ENCODE data around the gene SCARF2. TPM values are rescaled to one million over a fixed set of nuclear protein-coding genes. Genes with fewer than 3 reads are reported as not detected.
"Not testable (repeated sequence)": the region's sequence is repeated elsewhere in the genome, so short reads cannot be mapped to it uniquely, and the experiment has no call there.

Gene SCARF2
- polyA plus RNA-seq, 1 donor from 2014 or later: 5.0 TPM

DNA sequence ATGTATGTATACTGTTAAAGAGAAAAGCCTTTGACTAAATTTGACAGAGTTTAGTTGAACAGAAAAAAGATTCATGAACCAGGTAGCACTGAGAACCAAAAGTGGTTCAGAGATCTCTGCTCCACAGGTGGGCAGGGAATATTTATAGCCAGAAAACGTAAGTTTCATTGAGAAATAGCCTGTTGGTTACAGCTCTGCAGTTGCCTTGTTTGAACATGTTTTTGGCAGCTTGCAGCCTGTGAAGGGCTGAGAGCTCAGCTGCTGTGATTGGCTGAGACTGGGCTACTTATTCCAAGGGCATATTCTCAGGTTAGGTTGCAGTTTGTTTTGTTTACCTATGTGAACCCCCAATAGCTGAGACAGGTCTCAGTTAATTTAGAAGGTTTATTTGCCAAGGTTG is 57.1 kb downstream of the SCARF2 start:
- Histone ChIP-seq H3F3A (ENCODE audit: insufficient read depth, low read length, poor library complexity, severe bottlenecking) (no peaks in the 10 kb centered on the region), H3K4me2 (ENCODE audit: low read length) (no peak overlapping the region), H3K36me3 (ENCODE audit: insufficient read depth, low read length) (no peaks in the 10 kb centered on the region), H3K4me3 (ENCODE audit: low read length) (no peak overlapping the region), H3K27me3 (ENCODE audit: insufficient read depth, low read depth, low read length) (no peaks in the 10 kb centered on the region), H3K9ac (ENCODE audit: low read length) (no peak overlapping the region), H3K9me3 (ENCODE audit: low read length) (no peaks in the 10 kb centered on the region), H4K20me1 (ENCODE audit: insufficient read depth) (no peaks in the 10 kb centered on the region), H3K27ac (ENCODE audit: low read length) (no peak overlapping the region), H3K79me2 (replicated peaks; ENCODE audit: insufficient read depth, low read length) (no peaks in the 10 kb centered on the region), H3K9me2 (ENCODE audit: insufficient read depth, low read length) (no peaks in the 10 kb centered on the region), H2AFZ (ENCODE audit: low read depth, low read length) (no peak overlapping the region)
- TF ChIP-seq EP300 (conservative IDR thresholded peaks at IDR 0.05; ENCODE audit: poor library complexity, severe bottlenecking) (no peak), TAF1 (IDR thresholded peaks at IDR 0.05; ENCODE audit: low read depth) (no peak), MXI1 (conservative IDR thresholded peaks at IDR 0.05; ENCODE audit: poor library complexity, severe bottlenecking) (no peak), POLR2AphosphoS5 (IDR thresholded peaks at IDR 0.05) (no peak), EZH2 (IDR thresholded peaks at IDR 0.05; ENCODE audit: borderline replicate concordance, insufficient read depth, low read length, poor library complexity, severe bottlenecking) (no peak), RAD21 (conservative IDR thresholded peaks at IDR 0.05) (no peak)
- TF ChIP-seq, protein P1, sequence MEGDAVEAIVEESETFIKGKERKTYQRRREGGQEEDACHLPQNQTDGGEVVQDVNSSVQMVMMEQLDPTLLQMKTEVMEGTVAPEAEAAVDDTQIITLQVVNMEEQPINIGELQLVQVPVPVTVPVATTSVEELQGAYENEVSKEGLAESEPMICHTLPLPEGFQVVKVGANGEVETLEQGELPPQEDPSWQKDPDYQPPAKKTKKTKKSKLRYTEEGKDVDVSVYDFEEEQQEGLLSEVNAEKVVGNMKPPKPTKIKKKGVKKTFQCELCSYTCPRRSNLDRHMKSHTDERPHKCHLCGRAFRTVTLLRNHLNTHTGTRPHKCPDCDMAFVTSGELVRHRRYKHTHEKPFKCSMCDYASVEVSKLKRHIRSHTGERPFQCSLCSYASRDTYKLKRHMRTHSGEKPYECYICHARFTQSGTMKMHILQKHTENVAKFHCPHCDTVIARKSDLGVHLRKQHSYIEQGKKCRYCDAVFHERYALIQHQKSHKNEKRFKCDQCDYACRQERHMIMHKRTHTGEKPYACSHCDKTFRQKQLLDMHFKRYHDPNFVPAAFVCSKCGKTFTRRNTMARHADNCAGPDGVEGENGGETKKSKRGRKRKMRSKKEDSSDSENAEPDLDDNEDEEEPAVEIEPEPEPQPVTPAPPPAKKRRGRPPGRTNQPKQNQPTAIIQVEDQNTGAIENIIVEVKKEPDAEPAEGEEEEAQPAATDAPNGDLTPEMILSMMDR (IDR thresholded peaks at IDR 0.05; ENCODE audit: poor library complexity, severe bottlenecking): no peak

DNA sequence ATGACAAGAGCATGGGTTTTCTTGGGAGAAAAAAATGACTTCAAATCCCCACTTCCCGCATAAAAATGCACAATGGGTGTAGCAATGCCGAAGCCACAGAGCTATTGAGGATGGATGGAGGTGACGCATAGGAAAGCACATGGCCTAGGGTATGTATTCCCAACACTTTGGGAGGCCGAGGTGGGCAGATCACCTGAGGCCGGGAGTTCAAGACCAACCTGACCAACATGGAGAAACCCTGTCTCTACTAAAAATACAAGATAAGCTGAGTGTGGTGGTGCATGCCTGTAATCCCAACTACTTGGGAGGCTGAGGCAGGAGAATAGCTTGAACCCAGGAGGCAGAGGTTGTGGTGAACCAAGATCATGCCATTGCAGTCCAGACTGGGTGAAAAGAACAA is 58.9 kb downstream of the SCARF2 start:
- not testable (repeated sequence) for H2AFZ ChIP-seq (ENCODE audit: low read depth, low read length); H3K9me3 ChIP-seq (ENCODE audit: low read length); H3K27me3 ChIP-seq (ENCODE audit: insufficient read depth, low read depth, low read length); H3K9ac ChIP-seq (ENCODE audit: low read length); H3K27ac ChIP-seq (ENCODE audit: low read length); H3K4me3 ChIP-seq (ENCODE audit: low read length); H4K20me1 ChIP-seq (ENCODE audit: insufficient read depth); H3F3A ChIP-seq (ENCODE audit: insufficient read depth, low read length, poor library complexity, severe bottlenecking); H3K79me2 ChIP-seq (replicated peaks; ENCODE audit: insufficient read depth, low read length); H3K36me3 ChIP-seq (ENCODE audit: insufficient read depth, low read length); H3K9me2 ChIP-seq (ENCODE audit: insufficient read depth, low read length); H3K4me2 ChIP-seq (ENCODE audit: low read length)

DNA sequence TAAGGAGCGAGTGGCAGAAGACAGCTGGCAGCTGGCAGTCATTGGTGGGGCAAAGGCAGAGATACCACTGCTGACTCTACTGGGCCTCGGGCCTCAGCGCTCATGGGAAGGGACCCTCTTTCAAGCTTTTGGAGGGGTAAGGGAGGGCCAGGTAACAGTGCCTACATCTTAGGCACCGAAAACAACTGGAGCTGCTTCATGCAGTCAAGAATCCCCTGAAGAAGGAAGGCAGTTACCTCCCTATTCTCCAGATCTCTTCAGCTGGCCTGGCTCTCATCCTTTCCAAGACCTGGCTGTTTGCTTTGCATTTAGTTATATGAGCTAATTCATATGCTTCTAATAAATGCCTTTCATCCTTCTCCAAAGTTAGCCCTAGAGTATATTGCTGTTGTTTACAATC is 59.5 kb downstream of the SCARF2 start:
- Histone ChIP-seq H3F3A (ENCODE audit: insufficient read depth, low read length, poor library complexity, severe bottlenecking) (no peaks in the 10 kb centered on the region), H3K4me2 (ENCODE audit: low read length) (no peak overlapping the region), H2AFZ (ENCODE audit: low read depth, low read length) (no peak overlapping the region), H3K9me2 (ENCODE audit: insufficient read depth, low read length) (no peaks in the 10 kb centered on the region), H3K9me3 (ENCODE audit: low read length) (no peaks in the 10 kb centered on the region), H3K36me3 (ENCODE audit: insufficient read depth, low read length) (no peaks in the 10 kb centered on the region), H3K79me2 (replicated peaks; ENCODE audit: insufficient read depth, low read length) (no peaks in the 10 kb centered on the region), H3K27ac (ENCODE audit: low read length) (no peak overlapping the region), H3K4me3 (ENCODE audit: low read length) (no peak overlapping the region), H3K9ac (ENCODE audit: low read length) (no peak overlapping the region), H4K20me1 (ENCODE audit: insufficient read depth) (no peaks in the 10 kb centered on the region), H3K27me3 (ENCODE audit: insufficient read depth, low read depth, low read length) (no peaks in the 10 kb centered on the region)
- TF ChIP-seq SMC3 (conservative IDR thresholded peaks at IDR 0.05; ENCODE audit: poor library complexity): no peak
- no peak for TF ChIP-seq POLR2AphosphoS5 (IDR thresholded peaks at IDR 0.05)
- no peak for TF ChIP-seq MXI1 (conservative IDR thresholded peaks at IDR 0.05; ENCODE audit: poor library complexity, severe bottlenecking)
- no peak for TF ChIP-seq RAD21 (conservative IDR thresholded peaks at IDR 0.05)
- TF ChIP-seq, protein P2, sequence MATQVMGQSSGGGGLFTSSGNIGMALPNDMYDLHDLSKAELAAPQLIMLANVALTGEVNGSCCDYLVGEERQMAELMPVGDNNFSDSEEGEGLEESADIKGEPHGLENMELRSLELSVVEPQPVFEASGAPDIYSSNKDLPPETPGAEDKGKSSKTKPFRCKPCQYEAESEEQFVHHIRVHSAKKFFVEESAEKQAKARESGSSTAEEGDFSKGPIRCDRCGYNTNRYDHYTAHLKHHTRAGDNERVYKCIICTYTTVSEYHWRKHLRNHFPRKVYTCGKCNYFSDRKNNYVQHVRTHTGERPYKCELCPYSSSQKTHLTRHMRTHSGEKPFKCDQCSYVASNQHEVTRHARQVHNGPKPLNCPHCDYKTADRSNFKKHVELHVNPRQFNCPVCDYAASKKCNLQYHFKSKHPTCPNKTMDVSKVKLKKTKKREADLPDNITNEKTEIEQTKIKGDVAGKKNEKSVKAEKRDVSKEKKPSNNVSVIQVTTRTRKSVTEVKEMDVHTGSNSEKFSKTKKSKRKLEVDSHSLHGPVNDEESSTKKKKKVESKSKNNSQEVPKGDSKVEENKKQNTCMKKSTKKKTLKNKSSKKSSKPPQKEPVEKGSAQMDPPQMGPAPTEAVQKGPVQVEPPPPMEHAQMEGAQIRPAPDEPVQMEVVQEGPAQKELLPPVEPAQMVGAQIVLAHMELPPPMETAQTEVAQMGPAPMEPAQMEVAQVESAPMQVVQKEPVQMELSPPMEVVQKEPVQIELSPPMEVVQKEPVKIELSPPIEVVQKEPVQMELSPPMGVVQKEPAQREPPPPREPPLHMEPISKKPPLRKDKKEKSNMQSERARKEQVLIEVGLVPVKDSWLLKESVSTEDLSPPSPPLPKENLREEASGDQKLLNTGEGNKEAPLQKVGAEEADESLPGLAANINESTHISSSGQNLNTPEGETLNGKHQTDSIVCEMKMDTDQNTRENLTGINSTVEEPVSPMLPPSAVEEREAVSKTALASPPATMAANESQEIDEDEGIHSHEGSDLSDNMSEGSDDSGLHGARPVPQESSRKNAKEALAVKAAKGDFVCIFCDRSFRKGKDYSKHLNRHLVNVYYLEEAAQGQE (IDR thresholded peaks at IDR 0.05; ENCODE audit: borderline replicate concordance): no peak
- TF ChIP-seq EP300 (conservative IDR thresholded peaks at IDR 0.05; ENCODE audit: poor library complexity, severe bottlenecking): no peak
- TF ChIP-seq EZH2 (IDR thresholded peaks at IDR 0.05; ENCODE audit: borderline replicate concordance, insufficient read depth, low read length, poor library complexity, severe bottlenecking): no peak
- TF ChIP-seq, protein P1 (IDR thresholded peaks at IDR 0.05; ENCODE audit: poor library complexity, severe bottlenecking): no peak
- no peak for TF ChIP-seq TAF1 (IDR thresholded peaks at IDR 0.05; ENCODE audit: low read depth)

DNA sequence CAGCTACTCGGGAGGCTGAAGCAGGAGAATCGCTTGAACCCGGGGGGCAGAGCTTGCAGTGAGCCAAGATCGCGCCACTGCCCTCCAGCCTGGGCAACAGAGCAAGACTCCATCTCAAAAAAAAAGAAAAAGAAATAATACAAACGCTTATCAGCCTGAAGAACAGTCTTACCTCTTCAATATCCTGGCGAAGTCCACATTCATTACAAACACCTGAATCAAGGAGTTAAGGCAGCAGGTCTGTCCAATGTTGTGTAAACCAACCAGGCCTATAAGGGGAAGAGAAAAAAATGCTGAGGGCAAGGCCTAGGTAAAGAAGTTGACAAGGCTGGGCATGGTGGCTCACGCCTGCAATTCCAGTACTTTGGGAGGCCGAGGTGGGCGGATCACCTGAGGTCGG is 60.6 kb downstream of the SCARF2 start:
- not testable (repeated sequence) for H3K4me2 ChIP-seq (ENCODE audit: low read length); H3K4me3 ChIP-seq (ENCODE audit: low read length); H3K36me3 ChIP-seq (ENCODE audit: insufficient read depth, low read length); H2AFZ ChIP-seq (ENCODE audit: low read depth, low read length); H3K27me3 ChIP-seq (ENCODE audit: insufficient read depth, low read depth, low read length); H4K20me1 ChIP-seq (ENCODE audit: insufficient read depth); H3K9me2 ChIP-seq (ENCODE audit: insufficient read depth, low read length); H3K79me2 ChIP-seq (replicated peaks; ENCODE audit: insufficient read depth, low read length); H3K9ac ChIP-seq (ENCODE audit: low read length); H3F3A ChIP-seq (ENCODE audit: insufficient read depth, low read length, poor library complexity, severe bottlenecking); H3K27ac ChIP-seq (ENCODE audit: low read length); H3K9me3 ChIP-seq (ENCODE audit: low read length)

Data from neural cell (in vitro differentiated cells).